GM21528 (cell line): Measurements from ENCODE around the gene PGAP1.
"Not testable (repeated sequence)": the region's sequence is repeated elsewhere in the genome, so short reads cannot be mapped to it uniquely, and the experiment has no call there.

ENCODE experiments used
- ATAC-seq: cut with Tn5 transposase; IDR thresholded peaks from one replicate; pipeline ENCODE4 v1.9.1; 2021; ENCODE audit warnings: mild to moderate bottlenecking, moderate library complexity; ENCODE audit not compliant: unreplicated experiment, low FRiP score

PGAP1 gene

GRCh38 chr2:196951973-196952372 lies 25.5 kb upstream of the PGAP1 start:
- ATAC-seq: no peak

- ATAC-seq: no peak
Measured at GRCh38 chr2:196949116-196949515, 22.6 kb upstream of the PGAP1 start.

GRCh38 chr2:196944570-196944969 lies 18.1 kb upstream of the PGAP1 start:
- ATAC-seq: peak; percentile 86

GRCh38 chr2:196941398-196942078 lies 15.0 kb upstream of the PGAP1 start:
- no peak for ATAC-seq

GRCh38 chr2:196939371-196939770 lies 12.9 kb upstream of the PGAP1 start:
- ATAC-seq: no peak

- no peak for ATAC-seq
Measured at GRCh38 chr2:196935432-196935831, 8.9 kb upstream of the PGAP1 start.

GRCh38 chr2:196934672-196935071 lies 8.2 kb upstream of the PGAP1 start:
- ATAC-seq: no peak

- no peak for ATAC-seq
Measured at GRCh38 chr2:196931555-196931954, 5.0 kb upstream of the PGAP1 start.

- ATAC-seq: no peak
Measured at GRCh38 chr2:196927376-196928225, 1.1 kb upstream of the PGAP1 start.

GRCh38 chr2:196925768-196926561 lies 542 bp downstream of the PGAP1 start:
- peak; percentile 42 for ATAC-seq

- no peak for ATAC-seq
Measured at GRCh38 chr2:196925051-196925767, 1.3 kb downstream of the PGAP1 start.

GRCh38 chr2:196924051-196924450 lies 2.5 kb downstream of the PGAP1 start:
- ATAC-seq: no peak

GRCh38 chr2:196918927-196919326 lies 7.6 kb downstream of the PGAP1 start:
- no peak for ATAC-seq

GRCh38 chr2:196917802-196918201 lies 8.7 kb downstream of the PGAP1 start:
- ATAC-seq: no peak

- peak; percentile 29 for ATAC-seq
Measured at GRCh38 chr2:196915507-196916189, 10.9 kb downstream of the PGAP1 start.

- peak; percentile 90 for ATAC-seq
Measured at GRCh38 chr2:196914867-196915460, 11.5 kb downstream of the PGAP1 start.

- ATAC-seq: no peak
Measured at GRCh38 chr2:196913691-196914090, 12.8 kb downstream of the PGAP1 start.

- ATAC-seq: not testable (repeated sequence)
Measured at GRCh38 chr2:196905365-196905764, 21.1 kb downstream of the PGAP1 start.

GRCh38 chr2:196902828-196903227 lies 23.7 kb downstream of the PGAP1 start:
- no peak for ATAC-seq
